PC-9 (cell line): Measurements from ENCODE around the gene ZSCAN20.

Experiments used
- EZH2 ChIP-seq: fragments of 200-600 bp; sonication (generic); IDR thresholded peaks from 2 replicates; pipeline ENCODE4 v1.8.0; 2017; ENCODE audit warnings: antibody characterized with exemption, low read depth
- TF ChIP-seq, protein P1 (sequence below): fragments of 200-600 bp; sonication (generic); conservative IDR thresholded peaks from 2 replicates; pipeline ENCODE4 v1.6.1; 2017; ENCODE audit warnings: mixed run types, antibody characterized with exemption, mild to moderate bottlenecking, moderate library complexity

DNA sequence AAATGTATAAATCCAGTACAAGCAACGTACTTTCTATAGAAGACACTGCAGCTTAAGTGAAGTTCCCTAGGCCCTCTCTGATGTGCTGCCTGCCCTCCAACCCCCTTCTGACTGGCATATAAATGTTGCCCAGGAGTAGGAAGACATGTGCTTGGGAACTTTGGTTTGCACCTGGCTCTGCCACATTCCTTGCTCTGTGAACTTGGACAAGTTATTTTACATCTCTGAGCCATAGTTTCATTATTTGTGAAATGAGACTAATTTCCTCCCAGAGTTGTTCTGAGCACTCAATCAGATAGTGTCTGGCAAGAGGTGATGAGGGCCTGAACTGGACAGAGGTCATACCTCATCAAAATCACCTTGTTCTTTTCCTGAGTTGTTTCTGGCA lies 38.1 kb upstream of the ZSCAN20 start:
- TF ChIP-seq, protein P1, sequence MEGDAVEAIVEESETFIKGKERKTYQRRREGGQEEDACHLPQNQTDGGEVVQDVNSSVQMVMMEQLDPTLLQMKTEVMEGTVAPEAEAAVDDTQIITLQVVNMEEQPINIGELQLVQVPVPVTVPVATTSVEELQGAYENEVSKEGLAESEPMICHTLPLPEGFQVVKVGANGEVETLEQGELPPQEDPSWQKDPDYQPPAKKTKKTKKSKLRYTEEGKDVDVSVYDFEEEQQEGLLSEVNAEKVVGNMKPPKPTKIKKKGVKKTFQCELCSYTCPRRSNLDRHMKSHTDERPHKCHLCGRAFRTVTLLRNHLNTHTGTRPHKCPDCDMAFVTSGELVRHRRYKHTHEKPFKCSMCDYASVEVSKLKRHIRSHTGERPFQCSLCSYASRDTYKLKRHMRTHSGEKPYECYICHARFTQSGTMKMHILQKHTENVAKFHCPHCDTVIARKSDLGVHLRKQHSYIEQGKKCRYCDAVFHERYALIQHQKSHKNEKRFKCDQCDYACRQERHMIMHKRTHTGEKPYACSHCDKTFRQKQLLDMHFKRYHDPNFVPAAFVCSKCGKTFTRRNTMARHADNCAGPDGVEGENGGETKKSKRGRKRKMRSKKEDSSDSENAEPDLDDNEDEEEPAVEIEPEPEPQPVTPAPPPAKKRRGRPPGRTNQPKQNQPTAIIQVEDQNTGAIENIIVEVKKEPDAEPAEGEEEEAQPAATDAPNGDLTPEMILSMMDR, result no peak
- TF ChIP-seq EZH2, result no peak
